ENCODE results near the gene ARX.

GRCh38 chrX:24990535-24990934 is 25.2 kb downstream of the ARX start:
- TF ChIP-seq CTCF (IDR thresholded peaks at IDR 0.05; ENCODE audit: low read length) (no peak), EZH2 (IDR thresholded peaks at IDR 0.05; ENCODE audit: borderline replicate concordance, low read length) (no peak)

Measured in OCI-LY1 (cell line).